Activated CD4-positive, alpha-beta T cell treated with anti-CD3 and anti-CD28 coated beads, Interleukin-2, amount 50 U/mL, for 1 hour (primary cell): ENCODE results near the gene PI4K2B.
"Not testable (repeated sequence)": the region's sequence is repeated elsewhere in the genome, so short reads cannot be mapped to it uniquely, and the experiment has no call there.

ENCODE experiments used
- DNase-seq: peaks from one replicate; pipeline ENCODE4 v3.0.0-alpha.2; 2020

The PI4K2B gene

DNA sequence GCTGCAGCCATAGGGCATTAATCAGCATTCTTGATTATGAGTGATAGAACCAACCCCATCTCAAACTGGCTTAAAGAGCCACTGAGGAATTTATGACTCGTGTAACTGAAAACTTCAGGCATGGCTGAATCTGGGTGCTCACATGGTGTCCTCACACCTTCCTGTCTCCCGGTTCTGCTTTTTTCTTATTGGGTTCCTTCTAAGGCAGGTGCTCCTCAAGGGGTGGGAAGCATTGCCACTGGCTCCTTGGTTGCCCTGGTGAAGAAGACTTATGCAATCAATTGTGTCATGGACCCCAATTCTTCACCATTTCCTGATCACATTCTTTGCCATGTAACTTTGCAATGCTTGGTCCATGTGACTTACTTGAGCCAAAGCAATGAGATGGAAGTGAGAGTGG lies 74.5 kb downstream of the PI4K2B start:
- no peak for DNase-seq

DNA sequence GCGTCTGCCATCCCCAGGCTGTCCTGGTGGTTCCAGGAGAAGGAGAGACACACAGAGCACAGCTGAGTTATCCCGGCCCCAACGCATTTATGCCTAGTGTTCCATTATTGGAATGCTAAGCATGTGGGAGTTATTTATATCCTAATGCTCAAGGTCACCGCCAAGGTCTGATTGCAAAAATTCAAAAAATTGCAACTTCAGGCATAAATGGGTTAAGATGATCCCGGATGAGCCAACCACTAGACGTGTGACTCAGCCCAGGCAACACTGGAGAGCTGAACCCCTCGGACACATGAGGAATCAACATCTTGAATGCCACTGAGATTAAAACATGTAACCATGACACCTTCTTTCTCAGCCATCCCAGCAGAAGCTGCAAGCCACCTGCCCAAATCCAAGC lies 74.9 kb downstream of the PI4K2B start:
- no peak for DNase-seq

DNA sequence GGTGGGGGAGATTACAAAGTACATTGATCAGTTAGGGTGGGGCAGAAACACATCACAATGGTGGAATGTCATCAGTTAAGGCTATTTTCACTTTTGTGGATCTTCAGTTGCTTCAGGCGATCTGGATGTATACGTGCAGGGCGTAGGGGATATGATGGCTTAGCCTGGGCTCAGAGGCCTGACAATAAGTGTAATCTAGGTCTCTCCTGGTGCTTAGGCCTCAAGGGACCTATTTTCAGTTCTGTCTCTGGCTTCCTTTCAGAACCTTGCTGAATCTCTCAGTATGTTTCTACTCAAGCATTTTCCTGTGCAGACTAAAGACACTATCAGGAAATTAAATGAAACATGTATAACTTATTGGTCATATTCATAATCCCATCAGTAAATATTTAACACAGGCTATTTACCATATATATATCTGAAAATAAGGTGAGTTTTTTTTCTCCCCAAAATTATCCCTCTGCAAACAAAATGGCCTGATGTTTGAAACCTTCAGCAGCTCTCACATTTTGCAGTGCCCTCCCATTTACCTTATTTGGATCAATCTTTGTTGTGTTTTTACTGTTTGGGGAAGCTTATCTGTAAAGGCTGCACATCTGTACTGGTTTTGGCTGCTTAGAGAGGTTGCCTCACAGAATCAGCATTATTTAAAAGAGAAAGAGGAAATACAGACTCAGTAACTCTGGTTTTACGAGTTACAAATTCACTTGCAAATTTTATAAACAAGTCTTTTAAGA lies 76.4 kb downstream of the PI4K2B start:
- DNase-seq, result no peak

DNA sequence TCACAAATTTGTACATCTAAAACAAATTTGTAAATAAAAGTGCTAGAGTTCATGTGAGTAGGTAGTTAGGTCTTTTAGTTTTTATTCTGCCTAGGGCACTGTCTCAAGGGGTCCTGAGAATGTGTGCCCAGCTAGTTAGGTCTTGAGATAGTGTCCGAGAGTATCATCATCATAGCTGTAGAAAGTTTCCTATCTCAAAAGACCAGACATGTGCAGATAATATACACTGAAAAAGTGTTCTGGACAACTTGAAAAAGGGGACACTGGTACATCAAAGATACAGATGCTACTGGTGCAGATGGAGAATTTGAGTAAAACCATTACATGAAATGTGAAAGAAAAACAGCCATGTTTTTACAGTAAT lies 77.0 kb downstream of the PI4K2B start:
- no peak for DNase-seq

DNA sequence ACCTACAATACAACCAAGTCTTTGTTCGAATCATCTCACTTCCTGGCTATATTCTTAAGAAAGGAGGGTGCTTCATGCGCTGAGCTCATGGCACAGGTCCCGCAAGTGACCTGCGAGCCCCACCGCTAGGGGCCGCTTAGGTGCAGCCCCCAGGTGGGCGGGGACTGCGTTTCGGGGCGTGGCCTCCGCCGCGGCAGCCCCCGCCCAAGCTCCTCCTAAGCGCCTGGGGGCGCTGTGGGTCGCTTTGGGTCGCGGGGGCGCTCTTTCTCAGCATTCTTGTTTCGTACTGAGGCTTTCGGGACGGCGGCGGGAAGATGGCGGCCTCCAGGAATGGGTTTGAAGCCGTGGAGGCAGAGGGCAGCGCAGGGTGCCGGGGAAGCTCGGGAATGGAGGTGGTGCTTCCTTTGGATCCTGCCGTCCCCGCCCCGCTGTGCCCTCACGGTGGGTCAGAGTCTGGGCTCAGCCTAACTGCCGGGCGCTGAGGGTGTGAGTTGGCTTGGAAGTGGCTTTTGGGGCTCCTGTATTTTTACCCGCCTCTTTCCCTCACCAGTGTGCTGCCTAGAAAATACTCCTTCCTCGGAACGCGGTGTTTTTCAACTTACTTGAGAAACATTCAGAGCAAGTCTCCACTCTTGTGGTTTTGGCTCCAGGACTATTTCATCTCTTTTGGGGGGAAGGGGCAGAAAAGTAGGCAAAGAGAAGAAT lies 78.8 kb downstream of the PI4K2B start, which contains the start of gene ZCCHC4:
TSS of gene ZCCHC4 (plus strand) at position 279 of the 705 bp plus-strand sequence. CDS start at position 315, 36 bp downstream.
- peak; percentile 84 for DNase-seq

DNA sequence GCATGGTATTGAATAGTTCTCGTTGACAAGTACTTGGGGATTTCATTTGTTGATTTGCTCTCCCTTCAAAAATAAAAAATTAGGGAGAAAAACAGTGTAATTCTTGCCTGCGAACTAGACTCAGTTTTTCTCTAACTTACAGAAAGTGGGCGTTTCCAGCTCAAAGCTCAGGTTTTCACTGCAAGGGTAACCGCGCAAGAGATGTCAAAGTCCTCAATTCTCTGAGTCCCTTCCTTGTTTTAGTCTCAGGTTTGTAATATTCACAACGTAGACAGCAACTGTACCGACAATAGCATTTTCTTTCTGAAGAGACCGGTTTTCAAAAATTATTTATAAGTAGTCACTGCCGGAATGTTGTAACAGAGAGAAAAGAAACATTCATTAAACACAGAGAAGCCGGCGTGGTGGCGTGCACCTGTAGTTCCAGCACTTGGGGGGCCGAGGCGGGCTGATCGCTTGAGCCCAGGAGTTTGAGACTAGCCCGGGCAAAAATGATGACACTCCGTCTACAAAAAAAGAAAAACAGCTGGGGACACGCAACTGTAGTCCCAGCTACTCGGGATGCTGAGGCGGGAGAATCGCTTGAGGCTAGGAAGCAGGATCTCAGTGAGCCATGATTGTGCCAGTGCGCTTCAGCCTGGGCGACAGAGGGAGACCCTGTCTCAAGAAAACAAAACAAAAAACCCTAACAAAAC lies 79.5 kb downstream of the PI4K2B start:
- DNase-seq, result no peak

DNA sequence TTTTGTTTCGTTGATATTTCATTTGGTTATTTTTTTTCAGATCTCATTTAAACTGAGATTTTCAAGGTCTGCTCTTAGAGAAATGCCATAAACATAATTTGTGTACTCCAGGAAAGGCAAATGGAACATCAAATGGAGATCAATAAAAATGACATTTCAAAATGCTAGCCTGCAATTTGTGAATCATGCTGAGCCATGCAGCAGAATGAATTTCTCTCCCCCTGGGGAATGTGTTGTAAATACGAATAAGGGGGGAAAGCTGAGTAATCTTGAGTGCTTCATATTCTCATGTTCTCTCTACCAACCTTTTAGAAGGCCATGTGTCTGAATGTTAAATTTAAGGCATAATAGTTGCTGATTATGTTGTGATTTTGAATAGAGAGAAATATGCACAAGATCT lies 86.5 kb downstream of the PI4K2B start:
- DNase-seq, result no peak

DNA sequence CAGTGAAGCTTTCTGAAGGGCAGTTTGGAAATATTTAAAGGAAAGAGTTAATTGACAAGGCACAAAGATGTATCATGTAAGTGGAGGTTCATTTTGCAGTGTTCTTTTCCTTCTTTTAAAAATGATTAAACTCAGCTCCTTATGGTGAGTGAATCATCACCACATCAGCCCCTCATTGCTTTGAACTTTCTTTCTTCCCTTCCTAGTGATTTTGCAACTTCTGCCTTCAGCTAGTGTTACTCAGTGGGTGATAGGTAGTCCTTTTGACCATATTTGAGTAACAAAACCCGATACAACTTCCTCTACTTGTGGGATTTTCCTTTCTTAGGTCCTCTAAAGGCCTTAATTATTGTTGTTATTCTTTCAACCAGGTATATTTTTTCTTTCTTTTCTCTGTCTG lies 86.9 kb downstream of the PI4K2B start:
- DNase-seq, result no peak

DNA sequence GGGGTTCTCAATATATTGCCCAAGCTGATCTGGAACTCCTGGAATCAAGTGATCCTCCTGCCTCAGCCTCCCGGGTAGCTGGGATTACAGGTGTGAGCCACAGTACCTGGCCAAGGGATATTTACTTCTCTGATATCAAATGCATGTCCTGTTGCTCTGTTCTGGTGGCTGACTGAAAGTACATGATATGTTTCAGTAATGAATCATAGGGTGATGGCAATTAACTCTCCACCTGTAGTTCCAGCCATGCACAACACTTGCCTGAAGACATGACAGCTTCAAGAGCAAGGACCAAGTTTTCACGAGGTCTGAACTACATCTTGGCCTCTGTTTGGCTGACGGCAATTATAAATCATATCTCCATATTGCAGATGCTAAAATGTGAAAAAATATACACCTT lies 87.9 kb downstream of the PI4K2B start:
- DNase-seq, result no peak

DNA sequence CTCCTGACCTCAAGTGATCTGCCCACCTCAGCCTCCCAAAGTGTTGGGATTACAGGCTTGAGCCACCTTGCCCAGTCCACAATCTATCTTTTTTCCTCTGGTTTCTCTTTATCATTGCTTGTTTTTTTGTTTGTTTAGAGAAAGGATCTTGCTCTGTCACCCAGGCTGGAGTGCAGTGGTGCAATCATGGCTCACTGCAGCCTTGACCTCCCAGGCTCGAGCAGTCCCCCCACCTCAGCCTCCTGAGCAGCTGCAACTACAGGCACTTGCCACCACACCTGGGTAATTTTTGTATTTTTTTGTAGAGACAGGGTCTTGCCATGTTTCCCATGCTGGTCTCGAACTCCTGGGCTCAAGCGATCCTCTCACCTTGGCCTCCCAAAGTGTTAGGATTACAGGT lies 94.6 kb downstream of the PI4K2B start:
- DNase-seq, result not testable (repeated sequence)
